Esophagus squamous epithelium (tissue), 5 donors: ENCODE data around the gene APOA1. TPM values are rescaled to one million over a fixed set of nuclear protein-coding genes. Genes with fewer than 3 reads are reported as not detected.

Experiments used
- DNase-seq: peaks from one replicate; lab custom pipeline; 2025; lab: John Stamatoyannopoulos, UW
- H3K27ac ChIP-seq, 4 donors: fragments of 200-600 bp; sonication (generic); one replicate each; pipeline ENCODE4 v1.5.1; 2016 to 2019; ENCODE audit warnings: mild to moderate bottlenecking in 1 of 4
- H3K27me3 ChIP-seq, 4 donors: fragments of 200-600 bp; sonication (generic); 1 replicate in 3 of 4; 2 replicates in 1 of 4; pipeline versions ENCODE4 v1.5.1 to v1.6.0; 2017 to 2021; ENCODE audit warnings: antibody characterized with exemption in 1 of 4
- H3K36me3 ChIP-seq, 3 donors: fragments of 200-600 bp; sonication (generic); one replicate each; pipeline ENCODE4 v1.5.1; 2016 to 2019
- H3K4me1 ChIP-seq, 3 donors: fragments of 200-600 bp; sonication (generic); one replicate each; pipeline ENCODE4 v1.5.1; 2017 to 2019
- H3K4me3 ChIP-seq, 4 donors: fragments of 200-600 bp; sonication (generic); 1 replicate in 3 of 4; 2 replicates in 1 of 4; pipeline ENCODE4 v1.5.1; 2016 to 2019; ENCODE audit warnings: mild to moderate bottlenecking in 2 of 4, moderate library complexity in 1 of 4
- H3K9me3 ChIP-seq, 3 donors: fragments of 200-600 bp; sonication (generic); one replicate each; pipeline ENCODE4 v1.5.1; 2016 to 2019
- CTCF ChIP-seq, 6 experiments: fragments of 450-650 bp in 4 of 6; fragments of 200-600 bp in 2 of 6; sonication (generic) in 2 of 6; IDR thresholded peaks; one replicate each; pipeline ENCODE4 v1.5.1; 2016 to 2019; ENCODE audit warnings: antibody characterized with exemption in 6 of 6, mild to moderate bottlenecking in 4 of 6, moderate library complexity in 4 of 6
- POLR2A ChIP-seq, 4 donors: fragments of 450-650 bp; IDR thresholded peaks; one replicate each; pipeline ENCODE4 v1.6.1; 2017; ENCODE audit warnings: antibody characterized with exemption in 4 of 4, mild to moderate bottlenecking in 4 of 4, moderate library complexity in 3 of 4
- WGBS, 2 donors: methylation state at CpG; one replicate each; pipeline ENCODE4 v1.1.5; 2018; 5-methylcytosine and 5-hydroxymethylcytosine counted together
- intact Hi-C: fragments of 100-400 bp; cut with DNase I; formaldehyde crosslinking; loops from one replicate; pipeline ENCODE4 v1.15.0; 2022
- total RNA-seq, 4 donors: library from RNA; depleted of rRNA; stranded (reverse); fragments of >200 nt; gene quantifications; one replicate each; pipeline ENCODE4 v1.1.0, GENCODE V29; 2016
- donor health status: DM: yes; HTN: yes; CAD: no.

The APOA1 gene
- total RNA-seq, 4 donors from 2014 or later = not detected

- intact Hi-C loops = no loop called here
Measured at GRCh38 chr11:116787786-116788486, 49.5 kb downstream of the APOA1 start, which contains the start of gene ZPR1. Gene ZPR1 (minus strand): TSS chr11:116788023. CDS start chr11:116787990, 33 bp downstream.

GRCh38 chr11:116787436-116787785, 50.0 kb downstream of the APOA1 start:
- DNase-seq = no peak

More at GRCh38 chr11:116787786-116788486, 49.5 kb downstream of the APOA1 start, which contains the start of gene ZPR1:
- Histone ChIP-seq H3K36me3 (peaks cover 9 to 38% (median 29%) of the 10 kb centered on the region in 3 donors), H3K4me1 (peaks cover 16 to 35% (median 16%) of the 10 kb centered on the region in 3 donors), H3K4me3 (peak within 1 kb of the TSS; percentile 78 to 87 (median 82)), H3K27ac (peak within 1 kb of the TSS; percentile 88 to 93 (median 91)), H3K9me3 (no peaks in the 10 kb centered on the region), H3K27me3 (peaks cover 0 to 11% (median 0%) of the 10 kb centered on the region in 4 donors)
- no peak for TF ChIP-seq CTCF (IDR thresholded peaks at IDR 0.05)
- peak in 3 of 4 donors; percentile 10 to 72 (median 63) for TF ChIP-seq POLR2A (IDR thresholded peaks at IDR 0.05)
- DNase-seq = peak; percentile 39
- WGBS, 2 donors = 1 to 2% methylated on average over 22 to 33 of the region's 56 CpGs

GRCh38 chr11:116786966-116787365, 50.5 kb downstream of the APOA1 start:
- Histone ChIP-seq H3K36me3 (peaks cover 9 to 48% (median 36%) of the 10 kb centered on the region in 3 donors), H3K9me3 (no peaks in the 10 kb centered on the region), H3K27me3 (peaks cover 0 to 11% (median 0%) of the 10 kb centered on the region in 4 donors), H3K4me1 (peaks cover 16 to 35% (median 16%) of the 10 kb centered on the region in 3 donors), H3K4me3 (peak overlapping the region; percentile 78 to 87 (median 82)), H3K27ac (peak overlapping the region; percentile 88 to 93 (median 91))
- DNase-seq = no peak
- intact Hi-C loops = no loop called here
- 44 to 51% methylated on average over 5 of the region's 5 CpGs for WGBS, 2 donors
- TF ChIP-seq POLR2A (IDR thresholded peaks at IDR 0.05) (no peak), CTCF (IDR thresholded peaks at IDR 0.05) (no peak)

More at GRCh38 chr11:116787436-116787785, 50.0 kb downstream of the APOA1 start:
- no peaks in the 10 kb centered on the region for H3K9me3 ChIP-seq
- intact Hi-C loops = no loop called here
- peaks cover 16 to 35% (median 16%) of the 10 kb centered on the region in 3 donors for H3K4me1 ChIP-seq
- WGBS, 2 donors = 0% methylated on average over 5 of the region's 15 CpGs; no CpG with 5 or more reads in 1 of the 2 donors
- peak overlapping the region; percentile 88 to 93 (median 91) for H3K27ac ChIP-seq
- peak overlapping the region; percentile 78 to 87 (median 82) for H3K4me3 ChIP-seq
- TF ChIP-seq CTCF (IDR thresholded peaks at IDR 0.05) = no peak
- no peak for TF ChIP-seq POLR2A (IDR thresholded peaks at IDR 0.05)
- H3K36me3 ChIP-seq = peaks cover 9 to 43% (median 32%) of the 10 kb centered on the region in 3 donors
- H3K27me3 ChIP-seq = peaks cover 0 to 11% (median 0%) of the 10 kb centered on the region in 4 donors

- Histone ChIP-seq H3K9me3 (no peaks in the 10 kb centered on the region), H3K4me1 (peaks cover 12 to 29% (median 14%) of the 10 kb centered on the region in 3 donors), H3K36me3 (peaks cover 9 to 54% (median 38%) of the 10 kb centered on the region in 3 donors), H3K27ac (no peak overlapping the region), H3K4me3 (no peak overlapping the region), H3K27me3 (peaks cover 0 to 11% (median 0%) of the 10 kb centered on the region in 4 donors)
- no peak for DNase-seq
- intact Hi-C loops = no loop called here
- TF ChIP-seq CTCF (IDR thresholded peaks at IDR 0.05) (no peak), POLR2A (IDR thresholded peaks at IDR 0.05) (no peak)
- WGBS, 2 donors = 86 to 93% methylated on average over 1 to 2 of the region's 2 CpGs
Measured at GRCh38 chr11:116786326-116786725, 51.1 kb downstream of the APOA1 start.

Other genes with a start within 250 kb of the APOA1 start
- 10 to 100 TPM in 3 of 4 donors, 1 to 10 TPM in 1; 6.0 to 13.9 (median 12.0) TPM for gene BUD13, start 64.6 kb downstream of the APOA1 start, total RNA-seq
- 10 to 100 TPM; 22.1 to 31.0 (median 26.2) TPM for gene ZPR1, start 49.6 kb downstream of the APOA1 start, total RNA-seq
- not detected for gene APOA5, start 45.7 kb downstream of the APOA1 start, total RNA-seq
- gene APOA4, start 14.3 kb downstream of the APOA1 start, total RNA-seq = not detected
- not detected for gene APOC3, start 7.7 kb downstream of the APOA1 start, total RNA-seq